Immature natural killer cell (primary cell): ENCODE results near the gene CLDN2. TPM values are rescaled to one million over a fixed set of nuclear protein-coding genes. Genes with fewer than 3 reads are reported as not detected.

Experiments used
- DNase-seq, 3 donors: peaks; one replicate each; pipeline ENCODE4 v3.0.0; 2022; ENCODE audit warnings: mixed read lengths in 1 of 3
- H3K27ac Mint-ChIP-seq, 6 donors: one replicate each; pipeline ENCODE4 v1.8.0; 2020; ENCODE audit warnings: mixed read lengths in 6 of 6, mild to moderate bottlenecking in 5 of 6, inconsistent platforms in 4 of 6, moderate library complexity in 3 of 6
- H3K27me3 Mint-ChIP-seq, 3 donors: one replicate each; pipeline ENCODE4 v1.8.0; 2020 to 2021; ENCODE audit warnings: low read depth in 3 of 3, mild to moderate bottlenecking in 3 of 3, mixed read lengths in 3 of 3, moderate library complexity in 3 of 3, inconsistent platforms in 1 of 3
- H3K36me3 Mint-ChIP-seq, 3 donors: one replicate each; pipeline ENCODE4 v1.8.0; 2020; ENCODE audit warnings: mixed read lengths in 3 of 3, inconsistent platforms in 2 of 3, mild to moderate bottlenecking in 2 of 3
- H3K4me1 Mint-ChIP-seq, 2 donors: one replicate each; pipeline ENCODE4 v1.8.0; 2020; ENCODE audit warnings: inconsistent platforms in 2 of 2, mild to moderate bottlenecking in 2 of 2, mixed read lengths in 2 of 2, moderate library complexity in 1 of 2
- H3K4me3 Mint-ChIP-seq, 5 donors: one replicate each; pipeline ENCODE4 v1.8.0; 2020; ENCODE audit warnings: mild to moderate bottlenecking in 5 of 5, mixed read lengths in 5 of 5, inconsistent platforms in 3 of 5, moderate library complexity in 3 of 5
- H3K9me3 Mint-ChIP-seq, 6 donors: one replicate each; pipeline ENCODE4 v1.8.0; 2020; ENCODE audit warnings: mild to moderate bottlenecking in 6 of 6, mixed read lengths in 6 of 6, inconsistent platforms in 4 of 6, moderate library complexity in 3 of 6
- polyA plus RNA-seq, 3 donors: library from polyadenylated mRNA; unstranded; fragments of 300-500 nt; fragmentation: Illumina TruSeq; gene quantifications; one replicate each; pipeline ENCODE4 v1.2.3, GENCODE V29; 2021

Gene CLDN2
- polyA plus RNA-seq, 3 donors from 2014 or later: not detected

GRCh38 chrX:106932960-106933537 is 12.8 kb downstream of the CLDN2 start:
- Mint-ChIP-seq H3K27me3 (peaks cover 0 to 3% (median 0%) of the 10 kb centered on the region in 3 donors), H3K9me3 (no peaks in the 10 kb centered on the region), H3K36me3 (no peaks in the 10 kb centered on the region), H3K4me1 (no peaks in the 10 kb centered on the region), H3K27ac (no peak overlapping the region), H3K4me3 (no peak overlapping the region)
- DNase-seq: no peak

GRCh38 chrX:106933538-106933961 is 13.3 kb downstream of the CLDN2 start:
- Mint-ChIP-seq H3K4me3 (no peak overlapping the region), H3K36me3 (no peaks in the 10 kb centered on the region), H3K9me3 (no peaks in the 10 kb centered on the region), H3K27ac (no peak overlapping the region), H3K4me1 (no peaks in the 10 kb centered on the region), H3K27me3 (peaks cover 0 to 3% (median 0%) of the 10 kb centered on the region in 3 donors)
- no peak for DNase-seq

DNA sequence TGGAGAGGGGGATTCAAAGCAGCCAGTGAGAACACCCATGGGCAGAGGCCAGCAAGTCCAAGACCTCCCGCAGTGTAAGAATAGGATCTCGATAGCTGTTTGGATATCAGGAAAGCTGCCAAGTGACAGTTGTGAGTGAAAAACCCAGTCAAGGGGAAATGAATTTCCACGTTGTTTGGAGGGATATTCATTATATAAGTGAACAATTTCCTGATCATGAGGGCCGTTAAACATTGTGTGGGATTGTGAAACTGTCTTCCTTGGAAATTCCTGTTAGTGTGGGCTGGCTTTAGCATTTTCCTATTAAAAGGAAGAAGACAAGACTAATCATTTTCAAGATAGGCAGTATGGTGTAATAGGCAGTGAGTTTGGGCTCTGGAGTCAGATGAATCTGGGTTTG is 15.0 kb downstream of the CLDN2 start:
- H3K4me3 Mint-ChIP-seq: no peak overlapping the region
- no peak for DNase-seq
- H3K36me3 Mint-ChIP-seq: no peaks in the 10 kb centered on the region
- H3K27me3 Mint-ChIP-seq: peaks cover 0 to 2% (median 0%) of the 10 kb centered on the region in 3 donors
- H3K9me3 Mint-ChIP-seq: no peaks in the 10 kb centered on the region
- H3K4me1 Mint-ChIP-seq: no peaks in the 10 kb centered on the region
- H3K27ac Mint-ChIP-seq: no peak overlapping the region

DNA sequence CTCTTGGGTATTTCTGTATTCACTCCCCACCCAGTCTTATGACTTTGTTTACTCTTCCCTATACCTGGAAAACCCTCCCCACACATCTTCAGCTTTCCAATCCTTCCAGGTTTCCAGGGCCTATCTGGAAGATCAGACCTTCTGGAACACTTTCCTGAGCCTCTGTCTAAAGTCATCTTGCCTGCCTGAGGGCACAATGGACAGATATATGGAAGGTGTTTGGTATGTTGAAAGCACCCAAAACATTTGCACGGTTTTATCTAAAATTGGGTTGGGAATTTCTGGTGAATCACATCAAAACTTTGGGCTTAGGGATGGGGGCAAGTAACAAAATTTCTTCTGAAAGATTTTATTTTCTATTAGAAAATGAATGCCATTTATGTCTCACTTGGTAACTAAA is 16.0 kb downstream of the CLDN2 start:
- no peak overlapping the region for H3K27ac Mint-ChIP-seq

GRCh38 chrX:106939566-106939965 is 19.4 kb downstream of the CLDN2 start:
- Mint-ChIP-seq H3K4me3 (no peak overlapping the region), H3K27me3 (peaks cover 0 to 4% (median 3%) of the 10 kb centered on the region in 3 donors), H3K27ac (no peak overlapping the region), H3K9me3 (no peaks in the 10 kb centered on the region), H3K36me3 (peaks cover 0 to 12% (median 4%) of the 10 kb centered on the region in 3 donors), H3K4me1 (no peaks in the 10 kb centered on the region)
- no peak for DNase-seq

More for the DNA sequence above, 16.0 kb downstream of the CLDN2 start:
- Mint-ChIP-seq H3K4me3 (no peak overlapping the region), H3K27me3 (no peaks in the 10 kb centered on the region), H3K9me3 (no peaks in the 10 kb centered on the region), H3K36me3 (no peaks in the 10 kb centered on the region), H3K4me1 (no peaks in the 10 kb centered on the region)
- no peak for DNase-seq

GRCh38 chrX:106940068-106940467 is 19.9 kb downstream of the CLDN2 start:
- Mint-ChIP-seq H3K36me3 (peaks cover 0 to 12% (median 4%) of the 10 kb centered on the region in 3 donors), H3K4me3 (no peak overlapping the region), H3K27ac (no peak overlapping the region), H3K9me3 (no peaks in the 10 kb centered on the region), H3K4me1 (no peaks in the 10 kb centered on the region), H3K27me3 (peaks cover 0 to 4% (median 3%) of the 10 kb centered on the region in 3 donors)
- DNase-seq: no peak

- Mint-ChIP-seq H3K27me3 (peaks cover 0 to 6% (median 6%) of the 10 kb centered on the region in 3 donors), H3K4me1 (no peaks in the 10 kb centered on the region), H3K27ac (no peak overlapping the region), H3K4me3 (no peak overlapping the region), H3K9me3 (no peaks in the 10 kb centered on the region), H3K36me3 (peaks cover 0 to 16% (median 4%) of the 10 kb centered on the region in 3 donors)
- no peak for DNase-seq
Observed at GRCh38 chrX:106946464-106946863, 26.3 kb downstream of the CLDN2 start.

DNA sequence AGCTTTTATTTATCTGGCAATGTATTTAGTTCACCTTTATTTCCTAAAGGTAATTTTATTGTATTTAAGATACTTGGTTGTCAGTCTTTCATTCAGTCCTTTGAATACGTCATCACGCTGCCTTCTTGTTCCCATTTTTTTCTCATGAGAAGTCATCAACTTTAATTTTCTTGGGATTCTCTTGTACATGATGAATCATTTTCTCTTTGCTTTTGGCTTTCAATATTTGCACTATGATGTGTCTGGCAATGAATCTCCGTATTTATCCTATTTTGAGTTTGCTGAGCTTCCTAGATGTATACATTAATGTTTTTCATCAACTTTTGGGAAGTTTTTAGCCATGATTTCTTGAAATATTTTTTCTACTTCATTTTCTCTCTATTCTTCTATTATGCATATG is 28.4 kb downstream of the CLDN2 start:
- Mint-ChIP-seq H3K36me3 (peaks cover 0 to 4% (median 0%) of the 10 kb centered on the region in 3 donors), H3K9me3 (no peaks in the 10 kb centered on the region), H3K4me3 (no peak overlapping the region), H3K27ac (no peak overlapping the region), H3K4me1 (no peaks in the 10 kb centered on the region), H3K27me3 (peaks cover 0 to 6% (median 3%) of the 10 kb centered on the region in 3 donors)
- no peak for DNase-seq

GRCh38 chrX:106949366-106949765 is 29.2 kb downstream of the CLDN2 start:
- no peaks in the 10 kb centered on the region for H3K4me1 Mint-ChIP-seq

GRCh38 chrX:106950381-106950780 is 30.2 kb downstream of the CLDN2 start:
- Mint-ChIP-seq H3K4me1 (no peaks in the 10 kb centered on the region), H3K9me3 (no peaks in the 10 kb centered on the region), H3K36me3 (peaks cover 2 to 8% (median 2%) of the 10 kb centered on the region in 3 donors), H3K27me3 (peaks cover 0 to 3% (median 2%) of the 10 kb centered on the region in 3 donors), H3K4me3 (no peak overlapping the region), H3K27ac (no peak overlapping the region)
- DNase-seq: no peak

More at GRCh38 chrX:106949366-106949765, 29.2 kb downstream of the CLDN2 start:
- H3K4me3 Mint-ChIP-seq: no peak overlapping the region
- H3K36me3 Mint-ChIP-seq: peaks cover 0 to 4% (median 0%) of the 10 kb centered on the region in 3 donors
- no peak overlapping the region for H3K27ac Mint-ChIP-seq
- DNase-seq: no peak
- peaks cover 0 to 4% (median 3%) of the 10 kb centered on the region in 3 donors for H3K27me3 Mint-ChIP-seq
- no peaks in the 10 kb centered on the region for H3K9me3 Mint-ChIP-seq

- peaks cover 0 to 5% (median 2%) of the 10 kb centered on the region in 3 donors for H3K27me3 Mint-ChIP-seq
- no peak overlapping the region for H3K27ac Mint-ChIP-seq
- no peak overlapping the region for H3K4me3 Mint-ChIP-seq
- no peaks in the 10 kb centered on the region for H3K4me1 Mint-ChIP-seq
- H3K36me3 Mint-ChIP-seq: peaks cover 5 to 15% (median 6%) of the 10 kb centered on the region in 3 donors
- DNase-seq: no peak
- no peaks in the 10 kb centered on the region for H3K9me3 Mint-ChIP-seq
Observed at GRCh38 chrX:106951230-106951629, 31.0 kb downstream of the CLDN2 start.

DNA sequence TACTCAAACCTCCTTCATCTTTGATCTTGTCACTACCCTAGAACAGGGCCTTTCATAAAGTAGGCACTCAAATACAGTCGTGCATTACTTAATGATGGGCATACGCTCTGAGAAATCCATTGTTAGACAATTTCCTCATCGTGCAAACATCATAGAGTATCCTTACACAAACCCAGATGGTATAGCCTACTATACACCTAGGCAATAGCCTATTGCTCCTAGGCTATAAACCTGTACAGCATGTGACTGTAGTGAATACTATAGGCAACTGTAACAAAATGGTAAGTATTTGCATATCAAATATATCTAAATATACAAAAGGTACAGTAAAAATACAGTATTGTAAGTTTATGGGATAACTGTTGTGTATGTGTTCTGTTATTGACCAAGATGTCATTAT is 31.9 kb downstream of the CLDN2 start:
- H3K9me3 Mint-ChIP-seq: no peaks in the 10 kb centered on the region
- H3K4me1 Mint-ChIP-seq: no peaks in the 10 kb centered on the region
- no peak overlapping the region for H3K27ac Mint-ChIP-seq
- H3K36me3 Mint-ChIP-seq: peaks cover 5 to 15% (median 6%) of the 10 kb centered on the region in 3 donors
- DNase-seq: no peak
- H3K27me3 Mint-ChIP-seq: peaks cover 0 to 5% (median 2%) of the 10 kb centered on the region in 3 donors
- H3K4me3 Mint-ChIP-seq: no peak overlapping the region

- DNase-seq: no peak
- no peaks in the 10 kb centered on the region for H3K9me3 Mint-ChIP-seq
- no peak overlapping the region for H3K27ac Mint-ChIP-seq
- H3K4me1 Mint-ChIP-seq: no peaks in the 10 kb centered on the region
- no peak overlapping the region for H3K4me3 Mint-ChIP-seq
- H3K27me3 Mint-ChIP-seq: peaks cover 0 to 5% (median 2%) of the 10 kb centered on the region in 3 donors
- H3K36me3 Mint-ChIP-seq: peaks cover 5 to 15% (median 6%) of the 10 kb centered on the region in 3 donors
Observed at GRCh38 chrX:106952538-106952937, 32.3 kb downstream of the CLDN2 start.

DNA sequence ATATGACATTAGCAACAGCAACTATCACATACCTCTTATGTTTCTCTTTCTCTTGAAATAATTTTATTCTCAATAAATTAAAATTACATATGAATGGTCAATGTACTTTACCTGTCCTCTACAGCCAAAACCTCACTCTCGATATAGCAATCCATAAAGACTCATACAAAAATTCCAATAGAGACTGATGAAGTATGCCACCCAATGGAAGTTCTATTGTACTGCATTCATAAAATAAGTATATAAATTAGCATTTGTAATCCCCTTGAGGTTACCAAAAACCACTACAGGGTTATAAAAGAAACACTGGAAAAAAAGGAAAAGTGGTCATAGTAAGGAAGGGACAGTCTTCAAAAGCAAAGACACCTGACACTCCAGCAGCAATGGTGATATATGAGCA is 32.8 kb downstream of the CLDN2 start:
- peaks cover 0 to 5% (median under 1%) of the 10 kb centered on the region in 3 donors for H3K27me3 Mint-ChIP-seq
- DNase-seq: no peak
- H3K9me3 Mint-ChIP-seq: no peaks in the 10 kb centered on the region
- H3K4me3 Mint-ChIP-seq: no peak overlapping the region
- no peaks in the 10 kb centered on the region for H3K4me1 Mint-ChIP-seq
- no peak overlapping the region for H3K27ac Mint-ChIP-seq
- peaks cover 5 to 15% (median 6%) of the 10 kb centered on the region in 3 donors for H3K36me3 Mint-ChIP-seq

DNA sequence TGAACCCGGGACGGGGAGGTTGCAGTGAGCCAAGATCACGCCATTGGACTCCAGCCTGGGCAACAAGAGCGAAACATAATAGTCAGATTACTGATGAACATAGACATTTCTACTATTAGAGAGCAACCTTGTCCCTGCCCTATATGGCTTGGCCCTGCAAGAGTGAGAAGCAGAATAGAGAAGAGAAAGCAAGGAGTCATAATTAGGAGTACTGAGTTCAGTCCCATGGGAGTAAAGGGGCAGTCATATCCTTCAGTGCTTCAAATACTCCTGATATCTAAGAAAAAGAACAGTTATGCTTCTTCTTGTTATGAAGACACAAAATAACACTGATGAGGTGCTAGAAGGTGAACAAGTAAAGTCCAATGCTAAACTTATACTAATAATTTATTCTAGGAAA is 33.8 kb downstream of the CLDN2 start:
- Mint-ChIP-seq H3K27me3 (peaks cover 0 to 4% (median 0%) of the 10 kb centered on the region in 3 donors), H3K36me3 (peaks cover 5 to 15% (median 6%) of the 10 kb centered on the region in 3 donors), H3K27ac (no peak overlapping the region), H3K4me1 (no peaks in the 10 kb centered on the region), H3K9me3 (no peaks in the 10 kb centered on the region), H3K4me3 (no peak overlapping the region)
- DNase-seq: no peak
